ENCODE results near the gene NPR3.

Gene NPR3

DNA sequence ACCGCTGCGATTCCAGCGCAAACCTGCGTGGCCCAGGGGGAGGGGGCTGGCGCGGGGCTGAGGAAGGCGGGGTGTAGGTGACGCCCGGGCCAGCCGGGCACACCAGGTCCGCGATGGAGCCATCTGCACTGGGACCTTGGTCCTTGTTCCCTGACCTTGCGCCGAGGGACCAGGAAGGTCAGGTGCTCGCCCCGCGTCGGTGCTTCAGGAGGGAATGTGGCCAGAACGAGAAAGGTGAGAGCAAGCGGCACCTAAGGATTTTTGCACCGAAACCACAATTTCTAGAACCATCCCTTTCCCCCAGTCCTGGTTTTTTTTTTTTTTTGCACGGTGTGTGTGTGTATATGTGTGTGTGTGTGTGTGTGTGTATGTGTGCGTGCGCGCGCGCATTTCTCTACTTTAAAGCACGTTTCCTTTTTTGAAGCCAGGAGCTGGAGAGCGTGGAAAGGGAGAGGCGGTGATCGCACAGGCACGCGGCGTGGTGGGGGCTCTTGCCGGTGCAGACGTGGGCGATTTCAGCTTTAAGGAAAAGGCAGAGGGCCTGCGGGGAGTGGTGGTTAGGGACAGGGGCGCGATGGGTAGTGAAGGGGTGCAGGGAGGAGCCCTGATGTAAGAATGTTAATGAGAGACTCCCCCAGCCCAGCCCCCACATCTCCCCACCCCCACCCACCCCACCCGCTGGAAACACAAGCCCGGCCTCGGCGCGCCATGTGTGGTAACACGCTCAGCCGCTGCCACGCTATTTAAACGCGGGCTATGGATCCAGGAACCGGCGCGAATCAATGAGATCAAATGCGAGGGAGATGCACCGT lies at the start of gene NPR3:
Gene NPR3 (plus strand): TSS at position 772 of the 812 bp plus-strand sequence. CDS start 456 bp downstream, outside the sequence.
- DNase-seq, result no peak

- no peak for DNase-seq
Measured at GRCh38 chr5:32664523-32664922, 46.6 kb upstream of the NPR3 start.

GRCh38 chr5:32668552-32668951 lies 42.6 kb upstream of the NPR3 start:
- DNase-seq, result no peak

DNA sequence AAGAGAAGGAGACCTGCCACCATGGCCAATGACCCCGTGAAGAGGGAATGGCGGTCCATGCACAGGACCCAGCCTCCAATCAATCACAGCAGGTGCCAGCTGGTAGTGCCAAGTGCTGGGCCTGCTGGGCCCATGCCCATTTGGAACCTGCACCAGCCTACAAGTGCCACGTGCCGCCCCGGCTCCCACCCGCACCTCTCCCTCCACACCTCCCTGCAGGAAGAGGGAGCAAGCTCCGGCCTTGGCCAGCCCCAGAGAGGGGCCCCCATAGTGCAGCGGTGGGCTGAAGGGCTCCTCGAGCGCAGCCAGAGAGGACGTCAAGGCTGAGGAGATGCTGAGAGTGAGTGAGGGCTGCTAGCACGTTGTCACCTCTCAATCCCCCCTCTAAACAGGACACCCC lies 37.8 kb upstream of the NPR3 start:
- no peak for DNase-seq

GRCh38 chr5:32677023-32677422 lies 34.1 kb upstream of the NPR3 start:
- DNase-seq, result no peak

- no peak for DNase-seq
Measured at GRCh38 chr5:32678472-32678871, 32.6 kb upstream of the NPR3 start.

DNA sequence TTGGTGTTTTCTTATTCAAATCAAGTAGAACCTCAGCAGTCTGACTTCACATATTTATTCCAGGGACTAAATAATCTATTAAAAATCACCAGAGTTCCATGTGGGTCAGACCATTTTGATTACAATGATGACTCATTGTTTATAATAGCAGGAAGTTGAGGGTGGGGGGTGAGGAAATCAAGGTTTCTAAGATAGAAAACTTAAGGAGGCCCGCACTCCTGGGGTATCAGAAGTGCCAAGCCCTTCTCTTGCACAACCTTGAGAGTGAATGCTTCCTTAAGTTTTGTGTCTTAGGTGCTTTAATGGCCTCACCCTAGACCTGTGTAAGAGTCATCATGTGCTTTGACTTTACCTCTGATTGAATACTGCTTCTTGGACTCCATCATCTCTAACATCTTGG lies 31.9 kb upstream of the NPR3 start:
- DNase-seq, result no peak

- DNase-seq, result no peak
Measured at GRCh38 chr5:32680183-32680582, 30.9 kb upstream of the NPR3 start.

GRCh38 chr5:32683125-32683524 lies 28.0 kb upstream of the NPR3 start:
- DNase-seq, result no peak

- no peak for DNase-seq
Measured at GRCh38 chr5:32684260-32684659, 26.9 kb upstream of the NPR3 start.

DNA sequence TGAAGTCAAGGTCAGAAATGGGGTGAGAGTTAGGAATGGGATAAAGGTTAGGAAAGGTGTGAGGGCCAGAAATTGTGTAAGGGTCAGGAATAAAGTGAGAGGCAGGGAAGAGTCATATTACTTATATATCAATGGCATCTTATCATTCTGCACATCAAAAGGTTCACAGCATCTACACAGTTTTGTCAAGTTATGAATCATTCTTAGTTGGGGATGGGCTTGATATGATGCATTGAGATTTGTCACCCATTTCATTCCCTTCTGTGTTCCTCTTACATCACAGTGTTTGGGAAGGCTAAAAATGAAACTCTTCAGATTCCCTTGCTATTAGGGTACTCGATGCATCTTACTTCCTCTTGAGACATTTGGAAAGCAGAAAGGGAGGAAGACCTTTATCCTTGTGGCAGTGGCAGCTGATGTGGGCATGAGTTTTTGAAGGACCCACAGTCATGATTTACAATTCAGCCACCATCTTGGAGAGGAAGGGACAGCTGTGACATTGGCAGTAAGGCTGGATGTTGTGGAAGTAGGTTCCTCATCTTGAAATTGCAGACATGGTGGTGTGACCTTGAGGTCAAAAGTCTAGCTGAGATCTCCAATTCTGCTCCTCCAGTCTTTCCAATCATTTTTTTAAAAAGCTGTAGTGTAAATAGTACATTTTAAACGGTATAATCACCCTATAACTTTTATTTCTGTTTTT lies 24.2 kb upstream of the NPR3 start:
- no peak for DNase-seq

DNA sequence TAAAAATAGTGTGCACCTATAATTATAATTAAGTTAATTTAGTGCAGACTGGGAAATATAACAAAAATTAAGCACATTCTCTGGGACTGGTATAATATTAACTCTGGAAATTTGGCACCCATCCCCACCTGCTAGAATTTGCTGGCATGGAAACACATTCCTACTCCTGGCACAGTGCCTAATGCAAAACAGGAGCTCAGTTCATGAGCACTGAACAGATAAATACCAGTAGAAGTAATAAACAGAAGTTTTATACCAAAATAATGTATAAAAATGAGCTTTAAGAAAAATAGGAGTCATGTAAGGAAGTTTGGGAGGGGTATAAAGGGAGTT lies 23.7 kb upstream of the NPR3 start:
- no peak for DNase-seq

GRCh38 chr5:32690153-32690552 lies 21.0 kb upstream of the NPR3 start:
- no peak for DNase-seq

GRCh38 chr5:32690666-32691065 lies 20.5 kb upstream of the NPR3 start:
- DNase-seq, result no peak

GRCh38 chr5:32692036-32692746 lies 18.9 kb upstream of the NPR3 start:
- no peak for DNase-seq

DNA sequence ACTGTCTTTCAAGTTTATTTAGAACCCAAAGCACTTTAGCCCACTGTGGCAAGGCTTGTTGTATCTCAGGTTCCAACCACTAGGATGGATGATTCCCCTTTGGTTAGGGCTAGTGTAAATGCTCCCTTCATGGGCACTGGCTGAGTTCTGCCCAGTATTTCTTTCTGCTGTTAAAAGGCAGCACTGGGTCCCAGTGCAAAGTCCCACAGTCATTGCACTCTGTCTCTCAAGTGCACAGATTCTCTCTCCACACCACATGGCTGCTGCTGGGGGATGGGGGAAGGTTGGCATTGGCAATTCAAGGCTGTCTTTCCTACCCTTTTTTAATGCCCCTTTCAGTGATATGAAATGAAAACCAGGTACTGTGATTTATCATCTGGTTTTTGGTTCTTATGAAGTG lies 7.2 kb upstream of the NPR3 start:
- DNase-seq, result no peak

DNA sequence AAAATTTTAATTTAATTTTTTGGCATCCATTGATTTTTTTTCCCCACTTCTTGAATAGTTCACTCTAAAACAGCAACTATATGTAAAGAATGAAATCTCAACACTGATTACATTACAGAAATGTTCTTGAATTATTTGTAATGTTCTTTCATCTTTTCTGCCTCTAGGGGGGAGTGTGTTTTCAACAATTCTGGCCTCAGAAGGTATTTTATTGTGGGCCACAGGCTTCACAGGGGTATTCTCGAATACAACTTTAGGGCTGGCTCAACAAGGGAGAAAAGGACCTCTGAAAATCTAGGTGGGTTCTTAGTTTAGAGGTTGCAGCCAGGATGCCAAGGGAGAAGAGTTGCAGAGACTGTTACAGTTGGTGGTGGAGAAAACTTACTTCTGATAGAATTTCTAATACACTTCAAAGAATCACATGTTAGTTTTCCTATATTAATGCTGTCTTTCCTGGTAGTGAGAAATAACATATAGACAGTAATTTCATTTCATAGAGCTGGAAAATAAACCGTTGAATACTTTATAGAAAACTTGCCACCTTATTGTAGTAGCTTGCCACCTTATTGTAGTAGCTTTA lies 3.6 kb upstream of the NPR3 start:
- no peak for DNase-seq

GRCh38 chr5:32708949-32709348 lies 2.2 kb upstream of the NPR3 start:
- DNase-seq, result no peak

- peak; percentile 12 for DNase-seq
Measured at GRCh38 chr5:32709750-32710549, 1.2 kb upstream of the NPR3 start.

GRCh38 chr5:32711362-32711680 lies 200 bp downstream of the NPR3 start:
- DNase-seq, result no peak

GRCh38 chr5:32711681-32712480 lies 760 bp downstream of the NPR3 start:
- DNase-seq, result no peak
